Measurements from ENCODE around the gene C1RL.
"Not testable (repeated sequence)": the region's sequence is repeated elsewhere in the genome, so short reads cannot be mapped to it uniquely, and the experiment has no call there.

The C1RL gene

DNA sequence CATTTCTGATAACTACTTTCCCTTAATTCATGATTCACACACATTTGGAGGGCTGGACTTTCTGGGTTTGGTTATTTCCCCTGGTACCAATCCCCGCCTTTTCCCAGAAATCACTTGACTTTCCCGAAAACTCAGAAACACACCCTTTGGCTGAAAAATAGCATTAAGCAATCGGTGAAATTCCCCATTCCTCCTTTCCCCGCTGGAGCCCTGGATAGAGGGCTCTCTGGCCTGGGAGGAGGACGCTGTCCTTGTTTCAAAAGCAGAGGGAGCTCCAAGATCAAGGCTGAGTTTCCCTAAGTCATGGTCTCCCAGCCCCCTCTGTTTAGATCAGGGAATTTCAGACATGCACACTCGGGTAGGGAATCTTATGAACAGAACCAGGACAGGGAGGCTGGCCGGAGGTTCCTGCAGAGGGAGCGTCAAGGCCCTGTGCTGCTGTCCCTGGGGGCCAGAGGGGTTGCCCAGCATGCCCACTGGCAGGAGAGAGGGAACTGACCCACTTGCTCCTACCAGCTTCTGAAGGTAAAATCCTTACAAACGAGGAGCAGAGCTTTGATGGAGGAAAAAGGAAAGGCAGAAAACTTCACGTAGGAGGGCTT, 48.6 kb downstream of the C1RL start, which contains the start of gene C1S:
C1S (plus strand) TSS at position 366 of the 602 bp plus-strand sequence. CDS start 1,195 bp downstream, outside the sequence.
- no peak for DNase-seq

DNA sequence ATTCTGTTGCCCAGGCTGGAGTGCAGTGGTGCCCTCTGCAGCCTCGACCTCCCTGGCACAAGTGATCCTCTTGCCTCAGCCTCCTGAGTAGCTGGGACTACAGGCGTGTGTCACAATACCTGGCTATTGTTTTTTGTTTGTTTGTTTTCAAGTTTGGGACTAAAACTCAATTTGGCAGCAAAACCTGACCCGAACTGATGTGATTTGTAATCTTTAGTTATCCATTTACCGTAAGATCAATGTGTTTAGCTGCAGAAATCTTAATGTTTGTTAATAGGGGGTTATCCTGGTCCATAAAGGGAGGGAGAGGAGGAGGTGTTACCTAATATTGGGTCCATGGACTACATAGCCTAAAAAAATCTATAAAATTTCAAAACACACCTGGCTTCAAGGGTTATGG, 49.2 kb downstream of the C1RL start:
- no peak for DNase-seq

DNA sequence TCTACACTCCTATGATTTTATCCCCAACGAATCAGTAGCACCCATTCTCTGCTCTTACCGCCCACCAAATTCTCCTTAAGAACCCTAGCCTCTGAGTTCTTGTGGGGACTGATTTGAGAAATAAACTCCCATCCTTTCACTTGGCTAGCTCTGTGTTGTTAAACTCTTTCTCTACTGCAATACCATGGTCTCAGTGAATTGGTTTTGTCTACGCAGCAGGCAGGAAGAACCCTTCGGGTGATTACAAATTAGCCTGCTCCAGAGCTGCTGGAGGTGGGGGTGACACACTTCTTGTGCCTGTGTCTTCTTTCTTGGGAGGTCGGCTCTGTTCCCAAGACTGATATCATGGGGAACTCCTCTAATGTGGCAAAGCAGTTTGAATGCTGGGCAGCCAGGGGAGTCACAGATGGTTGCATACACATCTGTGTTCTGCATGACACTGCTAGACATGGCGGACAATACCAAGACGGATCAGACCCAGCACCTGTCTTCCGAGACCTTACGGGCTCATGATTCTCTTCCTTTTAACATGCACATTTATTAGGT, 50.1 kb downstream of the C1RL start:
- no peak for DNase-seq

DNA sequence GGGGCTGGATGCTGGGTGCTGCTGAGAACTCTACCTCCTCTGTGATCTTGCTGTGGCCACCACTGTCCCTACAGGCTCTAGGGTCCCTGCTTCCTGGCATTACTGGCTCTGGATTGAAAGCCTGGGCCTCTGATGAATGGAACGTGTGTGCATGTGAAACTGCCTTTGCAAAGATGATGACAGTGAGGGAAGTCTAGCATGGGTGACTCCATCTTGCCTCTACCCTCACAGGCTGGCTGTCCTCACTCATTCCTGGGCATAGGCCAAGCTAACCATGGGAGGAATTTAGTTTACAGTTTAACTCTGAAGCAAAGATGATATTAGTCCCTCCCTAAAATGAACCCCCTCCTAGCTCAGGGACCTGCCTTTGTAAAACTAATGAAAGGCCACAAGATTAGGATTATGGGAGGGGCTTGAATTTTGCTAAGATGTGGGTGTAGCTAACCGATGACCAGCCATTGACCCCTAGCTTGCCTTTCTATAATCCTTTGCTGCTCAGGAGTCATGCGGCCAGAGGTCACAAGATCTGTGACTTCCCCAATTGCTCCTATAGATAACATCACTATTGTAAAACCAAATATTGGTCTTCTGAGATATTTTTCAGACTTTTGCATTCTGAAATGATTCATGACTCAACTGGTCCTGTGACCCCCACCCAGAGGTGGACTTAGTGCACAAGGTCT, 50.7 kb downstream of the C1RL start:
- DNase-seq = no peak

DNA sequence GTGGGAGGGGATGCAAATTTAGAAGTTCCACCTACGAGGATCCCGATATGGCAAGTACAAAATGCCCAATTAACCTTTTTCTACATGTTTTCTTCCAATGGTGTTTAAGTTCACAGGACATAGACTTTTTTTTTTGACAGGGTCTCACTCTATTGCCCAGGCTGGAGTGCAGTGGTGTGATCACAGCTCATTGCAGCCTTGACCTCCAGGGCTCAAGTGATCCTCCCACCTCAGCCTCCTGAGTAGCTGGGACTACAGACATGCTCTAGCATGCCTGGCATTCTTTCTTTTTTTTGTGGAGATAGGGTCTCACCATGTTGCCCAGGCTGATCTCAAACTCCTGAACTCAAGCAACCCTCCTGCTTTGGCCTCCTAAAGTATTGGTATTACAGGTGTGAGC, 53.3 kb downstream of the C1RL start:
- DNase-seq = not testable (repeated sequence)

DNA sequence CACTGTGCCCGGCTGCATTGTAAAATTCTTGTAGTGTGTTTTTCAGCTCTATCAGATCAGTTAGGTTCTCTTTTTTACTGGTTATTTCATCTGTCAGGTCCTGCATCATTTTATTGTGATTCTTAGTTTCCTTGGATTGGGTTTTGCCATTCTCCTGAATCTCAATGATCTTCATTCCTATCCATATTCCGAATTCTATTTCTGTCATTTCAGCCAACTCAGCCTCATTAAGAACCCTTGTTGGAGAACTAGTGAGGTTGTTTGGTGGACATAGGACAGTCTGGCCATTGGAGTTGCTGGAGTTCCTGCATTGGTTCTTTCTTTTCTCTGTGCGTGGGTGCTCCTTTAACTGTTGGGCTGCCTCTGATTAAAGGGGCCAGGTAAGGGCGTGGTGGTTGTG, 54.1 kb downstream of the C1RL start:
- no peak for DNase-seq

DNA sequence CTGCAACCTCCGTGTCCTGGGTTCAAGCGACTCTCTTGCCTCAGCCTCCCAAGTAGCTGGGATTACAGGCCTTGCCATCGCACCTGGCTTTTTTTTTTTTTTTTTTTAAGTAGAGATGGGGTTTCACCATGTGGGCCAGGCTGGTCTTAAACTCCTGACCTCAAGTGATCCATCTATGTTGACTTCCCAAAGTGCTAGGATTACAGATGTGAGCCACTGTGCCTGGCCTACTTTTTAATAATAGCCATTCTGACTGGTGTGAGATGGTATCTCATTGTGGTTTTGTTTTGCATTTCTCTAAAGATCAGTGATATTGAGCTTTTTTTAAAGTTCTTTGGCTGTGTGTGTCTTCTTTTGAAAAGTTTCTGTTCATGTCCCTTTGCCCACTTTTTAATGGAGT, 59.0 kb downstream of the C1RL start:
- DNase-seq = not testable (repeated sequence)

DNA sequence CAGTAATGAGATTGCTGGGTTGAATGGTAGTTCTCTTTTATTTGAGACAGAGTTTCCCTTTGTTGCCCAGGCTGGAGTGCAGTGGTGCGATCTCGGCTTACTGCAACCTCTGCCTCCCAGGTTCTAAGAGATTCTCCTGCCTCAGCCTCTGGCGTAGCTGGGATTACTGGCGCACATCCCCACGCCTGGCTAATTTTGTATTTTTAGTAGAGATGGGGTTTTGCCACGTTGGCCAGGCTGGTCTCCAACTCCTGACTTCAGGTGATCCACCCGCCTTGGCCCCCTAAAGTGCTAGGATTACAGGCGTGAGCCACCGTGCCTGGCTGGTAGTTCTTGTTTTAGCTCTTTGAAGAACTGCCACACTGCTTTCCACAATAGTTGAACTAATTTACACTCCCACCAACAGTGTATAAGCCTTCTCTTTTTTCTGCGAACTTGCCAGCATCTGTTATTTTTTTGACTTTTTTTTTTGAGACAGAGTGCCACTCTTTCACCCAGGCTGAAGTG, 59.5 kb downstream of the C1RL start:
- not testable (repeated sequence) for DNase-seq

DNA sequence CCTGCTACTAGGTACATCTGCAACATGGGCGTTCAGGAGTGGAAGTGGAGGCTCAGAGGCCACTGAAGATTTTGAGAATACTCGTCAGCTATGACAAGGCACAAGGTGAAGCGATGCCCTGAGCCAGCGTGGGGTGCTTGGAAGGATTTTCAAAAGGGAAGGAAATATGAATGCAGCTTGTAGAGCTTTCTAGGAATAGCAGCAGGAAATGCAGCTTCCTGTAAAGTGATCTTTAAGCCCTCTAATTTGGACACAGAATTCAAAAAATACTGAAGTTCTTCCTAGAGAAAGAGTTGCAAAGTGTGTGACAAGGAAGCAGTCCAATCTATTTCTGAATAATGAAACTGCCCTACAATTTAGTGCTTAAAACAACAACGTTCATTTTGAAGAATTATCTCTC, 61.7 kb downstream of the C1RL start:
- DNase-seq = no peak

DNA sequence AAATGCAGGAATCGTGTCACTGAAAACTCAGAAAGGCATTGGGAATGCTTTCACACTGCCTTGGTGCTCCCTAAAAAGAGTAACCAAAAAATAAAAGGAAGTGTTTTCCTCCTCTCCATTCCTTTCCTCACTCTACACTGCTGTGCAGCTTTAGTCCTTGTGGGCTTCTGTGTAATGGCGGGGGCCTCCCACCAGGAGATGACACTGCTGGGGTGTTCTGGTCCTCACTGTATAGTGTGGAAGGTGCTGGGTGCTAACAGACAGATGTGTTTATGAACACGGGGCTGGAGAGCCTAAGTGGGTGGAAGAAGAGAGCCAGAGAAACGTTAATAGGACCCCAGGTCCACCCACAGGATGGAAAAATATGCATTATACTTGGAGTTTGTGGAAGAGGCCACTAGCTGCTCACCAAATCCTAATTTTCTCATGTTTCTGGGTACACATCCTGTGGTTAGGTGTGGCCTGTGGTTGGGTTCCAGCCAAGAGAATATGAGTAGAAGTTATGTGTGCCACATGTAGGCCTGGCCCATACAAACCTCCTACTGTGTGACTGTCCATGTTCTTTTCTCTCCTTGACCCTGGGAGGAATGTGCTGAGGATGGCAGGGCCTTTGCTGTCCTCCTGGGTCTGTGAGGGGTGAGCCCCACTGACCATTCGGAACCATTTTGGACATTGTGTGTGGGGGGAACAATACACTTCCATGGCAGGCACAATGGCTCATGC, 62.5 kb downstream of the C1RL start:
- DNase-seq = no peak

DNA sequence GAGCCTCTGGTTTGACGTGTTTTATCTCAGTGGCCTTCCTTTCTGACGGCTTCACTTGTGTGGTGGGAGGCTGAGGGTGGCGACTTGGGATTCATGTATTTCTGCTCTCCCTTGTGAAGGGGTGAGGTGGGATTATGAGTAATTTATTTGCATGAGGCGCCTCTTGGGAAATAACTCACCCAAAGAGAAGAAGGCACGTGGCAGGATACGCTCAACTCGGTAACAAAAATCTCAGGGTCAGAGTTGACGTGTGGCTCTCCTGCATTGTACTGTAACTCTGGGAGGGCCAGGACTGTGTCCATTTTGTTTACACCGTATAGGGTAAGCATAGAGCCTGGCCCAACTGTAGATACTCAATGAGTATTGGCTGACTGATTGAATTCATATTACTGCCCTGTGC, 63.1 kb downstream of the C1RL start:
- no peak for DNase-seq
